HFFc6 (cell line): ENCODE results near the gene IRX4. TPM values are rescaled to one million over a fixed set of nuclear protein-coding genes. Genes with fewer than 3 reads are reported as not detected.

Source experiments
- DNase-seq: peaks from one replicate; pipeline ENCODE4 v3.0.0-alpha.2; 2018
- H3K27ac Mint-ChIP-seq: 2 replicates; pipeline ENCODE4 v1.8.0; 2020; ENCODE audit warnings: mild to moderate bottlenecking, mixed read lengths
- H3K27me3 Mint-ChIP-seq: 2 replicates; pipeline ENCODE4 v1.8.0; 2021; ENCODE audit warnings: mild to moderate bottlenecking, moderate library complexity, mixed read lengths; ENCODE audit not compliant: insufficient read depth
- H3K36me3 Mint-ChIP-seq: 2 replicates; pipeline ENCODE4 v1.8.0; 2021; ENCODE audit warnings: low read depth, mixed read lengths
- H3K4me1 Mint-ChIP-seq: 2 replicates; pipeline ENCODE4 v1.8.0; 2020; ENCODE audit warnings: low read depth, mixed read lengths
- H3K4me3 Mint-ChIP-seq: 2 replicates; pipeline ENCODE4 v1.8.0; 2020; ENCODE audit warnings: mild to moderate bottlenecking, moderate library complexity, mixed read lengths
- H3K9me3 Mint-ChIP-seq: 2 replicates; pipeline ENCODE4 v1.8.0; 2020; ENCODE audit warnings: mild to moderate bottlenecking, mixed read lengths
- CTCF ChIP-seq: fragments of 200-600 bp; sonication (generic); IDR thresholded peaks from 2 replicates; pipeline ENCODE4 v1.5.0; 2021; ENCODE audit warnings: antibody characterized with exemption, mild to moderate bottlenecking
- total RNA-seq, 6 experiments: library from RNA; stranded (reverse); fragmentation: NEBNext Ultra II Directional; extraction: Animal tissue kit (Norgen Biotek cat#: 25700); gene quantifications; 2 replicates in 1 of 6; 3 replicates in 5 of 6; pipeline ENCODE4 v1.2.3, GENCODE V29; 2021

The IRX4 gene
- total RNA-seq, 6 experiments from 2014 or later = not detected

DNA sequence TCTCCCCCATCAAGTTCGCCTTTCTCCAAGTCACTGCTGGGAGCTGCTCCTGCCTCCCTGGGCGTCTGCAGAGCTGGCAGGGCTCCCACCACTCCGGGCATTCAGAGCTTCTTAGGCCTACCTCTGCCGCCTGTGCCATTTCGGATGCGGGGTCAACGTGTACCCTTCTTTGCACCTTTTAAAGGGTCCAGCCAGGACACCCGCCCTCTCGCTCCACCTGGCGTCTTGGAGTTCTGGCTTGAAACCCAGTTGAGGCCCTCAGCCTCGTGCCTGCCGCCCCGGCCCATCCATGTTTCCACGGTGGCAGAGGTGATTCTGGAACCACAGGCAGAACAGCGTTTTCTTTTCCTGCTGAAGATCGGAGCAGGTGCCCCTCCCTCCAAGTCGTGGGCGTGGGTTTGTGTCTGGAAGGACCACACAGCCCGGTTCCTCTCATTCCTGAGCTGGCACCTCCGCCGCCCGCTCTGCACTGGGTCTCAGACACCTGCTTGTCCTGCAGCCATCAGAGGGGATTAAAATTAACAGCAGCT lies 48.6 kb downstream of the IRX4 start:
- no peak for TF ChIP-seq CTCF
- peaks cover 32% of the 10 kb centered on the region for H3K27me3 Mint-ChIP-seq
- H3K36me3 Mint-ChIP-seq = no peaks in the 10 kb centered on the region
- no peaks in the 10 kb centered on the region for H3K9me3 Mint-ChIP-seq
- DNase-seq = no peak
- H3K27ac Mint-ChIP-seq = no peak overlapping the region
- no peak overlapping the region for H3K4me3 Mint-ChIP-seq
- H3K4me1 Mint-ChIP-seq = peaks cover 9% of the 10 kb centered on the region; the same call in 1 of the 2 replicates

GRCh38 chr5:1833264-1834021 lies 49.3 kb downstream of the IRX4 start:
- Mint-ChIP-seq H3K4me1 (peaks cover 9% of the 10 kb centered on the region; the same call in 1 of the 2 replicates), H3K27ac (no peak overlapping the region), H3K4me3 (no peak overlapping the region), H3K27me3 (peaks cover 30% of the 10 kb centered on the region), H3K9me3 (no peaks in the 10 kb centered on the region), H3K36me3 (no peaks in the 10 kb centered on the region)
- no peak for TF ChIP-seq CTCF
- no peak for DNase-seq

DNA sequence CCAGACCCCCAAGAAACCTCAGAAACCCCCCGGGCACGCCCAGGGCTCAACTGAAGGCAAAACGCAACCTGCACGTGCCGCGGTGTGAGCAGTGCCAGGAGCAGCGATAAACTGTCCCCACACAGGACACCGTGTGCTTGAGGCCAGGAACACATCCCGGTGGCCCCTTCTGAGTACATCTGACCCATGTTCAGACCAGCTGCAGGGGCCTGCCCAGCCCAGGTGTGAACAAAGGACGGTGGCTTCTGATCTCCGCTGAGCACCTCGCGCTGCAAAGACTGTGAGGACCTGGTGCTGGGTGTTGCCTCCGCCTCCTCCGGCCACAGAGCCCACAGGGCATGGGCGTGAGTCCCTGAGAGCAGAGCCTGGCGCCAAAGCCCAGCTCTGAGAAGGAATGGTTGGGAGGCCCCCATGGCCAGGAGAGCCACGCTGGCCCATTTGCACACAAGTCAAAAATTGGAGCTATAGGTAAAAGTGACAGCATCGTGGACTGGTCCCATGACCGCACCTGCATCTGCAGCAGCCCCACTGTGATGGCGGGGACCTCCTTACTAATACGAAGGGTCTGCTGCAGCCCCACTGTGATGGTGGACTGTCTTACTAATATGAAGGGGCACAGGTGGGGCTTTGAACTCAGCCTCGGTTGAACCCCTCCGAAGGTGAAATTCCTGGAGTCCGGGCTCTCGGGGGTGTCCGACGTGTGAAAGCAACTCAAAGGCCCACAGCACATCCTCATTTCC lies 50.0 kb downstream of the IRX4 start:
- H3K4me1 Mint-ChIP-seq = peaks cover 9% of the 10 kb centered on the region; the same call in 1 of the 2 replicates
- peaks cover 30% of the 10 kb centered on the region for H3K27me3 Mint-ChIP-seq
- H3K27ac Mint-ChIP-seq = no peak overlapping the region
- TF ChIP-seq CTCF = no peak
- DNase-seq = no peak
- 0 out of 2 replicates have a peak, but pooled peaks cover 2% of the 10 kb centered on the region for H3K36me3 Mint-ChIP-seq
- H3K4me3 Mint-ChIP-seq = no peak overlapping the region
- H3K9me3 Mint-ChIP-seq = no peaks in the 10 kb centered on the region

DNA sequence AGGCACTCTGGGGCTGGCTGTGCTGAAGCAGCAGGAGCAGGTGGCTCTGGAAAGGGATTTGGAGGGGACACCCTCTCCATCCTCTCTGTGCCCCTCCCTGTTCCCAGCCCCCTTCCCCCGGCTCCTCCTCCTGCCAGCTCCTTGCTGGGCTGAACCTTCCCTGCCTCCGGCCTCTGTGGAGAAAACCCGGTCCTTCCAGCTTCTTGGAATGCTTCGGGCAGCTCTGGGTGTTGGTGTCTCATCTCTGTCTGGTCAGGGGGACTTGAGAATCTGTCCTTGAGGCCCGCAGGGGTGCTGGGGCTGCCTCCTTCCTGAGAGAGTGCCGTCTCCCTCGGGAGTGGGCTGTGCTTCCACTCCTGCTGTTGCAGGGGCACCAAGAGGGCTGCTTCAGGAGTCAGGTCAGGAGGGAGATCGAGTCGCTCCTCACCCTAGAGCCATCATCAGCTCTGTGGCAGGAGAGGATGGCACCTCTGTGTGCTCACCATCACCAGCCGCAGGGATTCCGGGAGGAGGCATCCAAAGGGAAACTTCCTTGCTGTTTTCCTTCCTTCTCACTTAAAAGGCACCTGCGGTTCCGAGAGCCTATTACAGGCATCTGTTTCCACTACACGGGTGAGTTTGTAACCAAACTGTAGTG lies 50.9 kb downstream of the IRX4 start:
- Mint-ChIP-seq H3K36me3 (peaks cover 10% of the 10 kb centered on the region), H3K4me3 (no peak overlapping the region), H3K27me3 (peaks cover 30% of the 10 kb centered on the region), H3K27ac (no peak overlapping the region), H3K4me1 (peaks cover 9% of the 10 kb centered on the region; the same call in 1 of the 2 replicates), H3K9me3 (no peaks in the 10 kb centered on the region)
- peak; percentile 13 for DNase-seq
- TF ChIP-seq CTCF = no peak

DNA sequence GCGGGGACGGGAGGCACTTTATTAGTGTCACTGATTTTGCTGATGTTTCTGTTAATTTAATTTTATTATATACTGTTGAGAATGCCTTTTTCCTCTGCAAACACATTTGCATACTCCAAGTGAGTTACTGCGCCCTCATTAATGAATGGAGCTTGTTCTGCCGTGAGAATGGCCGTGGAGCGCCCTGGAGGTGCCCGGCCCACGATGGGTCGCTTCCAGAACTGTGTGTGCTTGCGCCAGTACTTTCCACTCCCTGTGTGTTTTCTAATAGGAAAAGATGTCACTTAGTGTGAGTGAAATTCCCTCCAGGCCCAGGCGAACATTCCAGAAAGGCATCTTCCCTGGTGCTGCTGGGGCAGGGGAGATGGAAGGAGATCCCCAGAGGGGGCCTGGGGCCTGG lies 51.5 kb downstream of the IRX4 start:
- Mint-ChIP-seq H3K36me3 (peaks cover 13% of the 10 kb centered on the region), H3K4me3 (no peak overlapping the region), H3K27ac (no peak overlapping the region), H3K27me3 (peaks cover 28% of the 10 kb centered on the region), H3K4me1 (peaks cover 9% of the 10 kb centered on the region; the same call in 1 of the 2 replicates), H3K9me3 (no peaks in the 10 kb centered on the region)
- no peak for TF ChIP-seq CTCF
- DNase-seq = no peak
